ENCODE data around the gene TRDMT1.
"Not testable (repeated sequence)": the region's sequence is repeated elsewhere in the genome, so short reads cannot be mapped to it uniquely, and the experiment has no call there.

Gene TRDMT1

GRCh38 chr10:17134282-17134681, 67.2 kb downstream of the TRDMT1 start:
- no peak for DNase-seq (ENCODE audit: low read depth in 2 of 2)

GRCh38 chr10:17129741-17130140, 71.7 kb downstream of the TRDMT1 start, which contains the start of gene CUBN:
CUBN (minus strand) TSS chr10:17129811; CDS start chr10:17129765, 46 bp downstream.
- no peak for DNase-seq (ENCODE audit: low read depth in 2 of 2)

GRCh38 chr10:17128261-17128660, 73.2 kb downstream of the TRDMT1 start:
- no peak for DNase-seq (ENCODE audit: low read depth in 2 of 2)

GRCh38 chr10:17126327-17126726, 75.1 kb downstream of the TRDMT1 start:
- DNase-seq (ENCODE audit: low read depth in 2 of 2), result no peak

GRCh38 chr10:17125206-17125893, 76.1 kb downstream of the TRDMT1 start:
- DNase-seq (ENCODE audit: low read depth in 2 of 2), result no peak

- no peak for DNase-seq (ENCODE audit: low read depth in 2 of 2)
These were observed 77.5 kb downstream of the TRDMT1 start for GRCh38 chr10:17123961-17124360.

GRCh38 chr10:17122726-17123661, 78.5 kb downstream of the TRDMT1 start:
- DNase-seq (ENCODE audit: low read depth in 2 of 2), result peak; percentile 68 to 70

- DNase-seq (ENCODE audit: low read depth in 2 of 2), result no peak
These were observed 79.4 kb downstream of the TRDMT1 start for GRCh38 chr10:17122052-17122451.

- DNase-seq (ENCODE audit: low read depth in 2 of 2), result no peak
These were observed 80.8 kb downstream of the TRDMT1 start for GRCh38 chr10:17120694-17121093.

- no peak for DNase-seq (ENCODE audit: low read depth in 2 of 2)
These were observed 81.6 kb downstream of the TRDMT1 start for GRCh38 chr10:17119845-17120244.

- no peak for DNase-seq (ENCODE audit: low read depth in 2 of 2)
These were observed 85.3 kb downstream of the TRDMT1 start for GRCh38 chr10:17116193-17116592.

- no peak for DNase-seq (ENCODE audit: low read depth in 2 of 2)
These were observed 85.8 kb downstream of the TRDMT1 start for GRCh38 chr10:17115683-17116082.

GRCh38 chr10:17114878-17115444, 86.5 kb downstream of the TRDMT1 start:
- not testable (repeated sequence) for DNase-seq (ENCODE audit: low read depth in 2 of 2)

- no peak for DNase-seq (ENCODE audit: low read depth in 2 of 2)
These were observed 87.5 kb downstream of the TRDMT1 start for GRCh38 chr10:17113889-17114540.

GRCh38 chr10:17113346-17113745, 88.1 kb downstream of the TRDMT1 start:
- no peak for DNase-seq (ENCODE audit: low read depth in 2 of 2)

- no peak for DNase-seq (ENCODE audit: low read depth in 2 of 2)
These were observed 88.9 kb downstream of the TRDMT1 start for GRCh38 chr10:17112566-17112965.

GRCh38 chr10:17109475-17110207, 91.8 kb downstream of the TRDMT1 start:
- DNase-seq (ENCODE audit: low read depth in 2 of 2), result peak in 1 of 2 experiments; percentile 23

- DNase-seq (ENCODE audit: low read depth in 2 of 2), result no peak
These were observed 92.4 kb downstream of the TRDMT1 start for GRCh38 chr10:17109046-17109445.

GRCh38 chr10:17106991-17107390, 94.5 kb downstream of the TRDMT1 start:
- no peak for DNase-seq (ENCODE audit: low read depth in 2 of 2)

GRCh38 chr10:17101910-17102266, 99.6 kb downstream of the TRDMT1 start:
- DNase-seq (ENCODE audit: low read depth in 2 of 2), result no peak

GRCh38 chr10:17101257-17101909, 100.1 kb downstream of the TRDMT1 start:
- no peak for DNase-seq (ENCODE audit: low read depth in 2 of 2)
